ENCODE results near the gene TYW1. TPM values are rescaled to one million over a fixed set of nuclear protein-coding genes. Genes with fewer than 3 reads are reported as not detected.
"Not testable (repeated sequence)": the region's sequence is repeated elsewhere in the genome, so short reads cannot be mapped to it uniquely, and the experiment has no call there.

TYW1 gene
- total RNA-seq, 1 experiment from 2014 or later, result 13.4 TPM

- DNase-seq; H3K9me3 ChIP-seq (ENCODE audit: insufficient read depth, low read depth); H3K4me3 ChIP-seq; CTCF ChIA-PET; intact Hi-C loops (cut with micrococcal nuclease; ENCODE audit: unreplicated experiment); H3K27ac ChIP-seq; H4K20me1 ChIP-seq (ENCODE audit: insufficient read depth); H3F3A ChIP-seq (ENCODE audit: insufficient read depth, low read depth); POLR2A ChIA-PET (ENCODE audit: unreplicated experiment); H3K9me2 ChIP-seq (ENCODE audit: insufficient read depth); H3K79me2 ChIP-seq (ENCODE audit: low read depth); H3K36me3 ChIP-seq (ENCODE audit: low read depth); H3K4me2 ChIP-seq; H3K4me1 ChIP-seq (replicated peaks; ENCODE audit: insufficient read depth); H2AFZ ChIP-seq; H3K27me3 ChIP-seq (ENCODE audit: insufficient read depth, low read depth); BruUV-seq (replicated peaks): not testable (repeated sequence)
Observed at GRCh38 chr7:67189160-67189559, 192.5 kb downstream of the TYW1 start.

DNA sequence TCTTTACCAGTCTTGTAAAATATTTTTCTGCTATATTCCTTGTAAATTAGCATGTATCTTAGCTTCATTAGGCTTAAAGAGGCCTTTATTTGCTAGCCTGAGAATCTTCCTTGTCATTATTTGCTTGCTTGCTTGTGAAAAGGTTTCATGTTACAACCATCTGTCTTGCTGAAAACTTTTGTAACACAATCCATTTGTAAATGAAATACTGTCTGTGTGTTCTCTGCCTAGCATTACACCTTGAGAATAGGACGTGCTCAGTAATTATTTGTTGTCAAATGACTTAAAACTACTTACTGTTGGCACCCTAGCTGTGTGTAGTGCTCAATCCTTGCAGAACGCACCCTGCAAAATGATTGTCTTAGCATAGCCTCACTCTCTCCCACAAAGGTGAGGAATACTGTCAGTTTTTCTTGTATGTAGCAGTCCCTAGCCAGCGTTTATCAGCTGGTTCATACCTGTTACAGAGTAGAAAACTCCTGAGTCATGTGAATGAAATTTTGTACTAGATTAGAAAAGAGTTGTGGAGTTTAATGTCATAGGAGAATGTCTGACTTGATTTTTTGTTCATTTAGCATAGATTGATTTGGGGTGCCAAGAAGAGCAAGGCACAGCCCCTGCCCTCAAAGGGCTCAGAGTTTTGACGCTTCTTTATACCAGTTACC, 193.3 kb downstream of the TYW1 start:
- intact Hi-C loops (cut with micrococcal nuclease; ENCODE audit: unreplicated experiment); H3F3A ChIP-seq (ENCODE audit: insufficient read depth, low read depth); H3K4me1 ChIP-seq (replicated peaks; ENCODE audit: insufficient read depth); POLR2A ChIA-PET (ENCODE audit: unreplicated experiment); H3K27me3 ChIP-seq (ENCODE audit: insufficient read depth, low read depth); H3K4me3 ChIP-seq; H3K9me2 ChIP-seq (ENCODE audit: insufficient read depth); H3K4me2 ChIP-seq; DNase-seq; H3K36me3 ChIP-seq (ENCODE audit: low read depth); H3K27ac ChIP-seq; H3K79me2 ChIP-seq (ENCODE audit: low read depth); H3K9me3 ChIP-seq (ENCODE audit: insufficient read depth, low read depth); H2AFZ ChIP-seq; H4K20me1 ChIP-seq (ENCODE audit: insufficient read depth); BruUV-seq (replicated peaks); CTCF ChIA-PET: not testable (repeated sequence)

GRCh38 chr7:67191002-67191720, 194.5 kb downstream of the TYW1 start:
- DNase-seq; H3K36me3 ChIP-seq (ENCODE audit: low read depth); CTCF ChIA-PET; H3K27me3 ChIP-seq (ENCODE audit: insufficient read depth, low read depth); H3K4me3 ChIP-seq; H3K4me2 ChIP-seq; H3K9me2 ChIP-seq (ENCODE audit: insufficient read depth); H3K4me1 ChIP-seq (replicated peaks; ENCODE audit: insufficient read depth); intact Hi-C loops (cut with micrococcal nuclease; ENCODE audit: unreplicated experiment); H3K27ac ChIP-seq; H4K20me1 ChIP-seq (ENCODE audit: insufficient read depth); H3K9me3 ChIP-seq (ENCODE audit: insufficient read depth, low read depth); H2AFZ ChIP-seq; H3F3A ChIP-seq (ENCODE audit: insufficient read depth, low read depth); H3K79me2 ChIP-seq (ENCODE audit: low read depth); BruUV-seq (replicated peaks); POLR2A ChIA-PET (ENCODE audit: unreplicated experiment): not testable (repeated sequence)

- H3K27me3 ChIP-seq (ENCODE audit: insufficient read depth, low read depth); CTCF ChIA-PET; H3K27ac ChIP-seq; H3K9me3 ChIP-seq (ENCODE audit: insufficient read depth, low read depth); BruUV-seq (replicated peaks); H3K4me2 ChIP-seq; intact Hi-C loops (cut with micrococcal nuclease; ENCODE audit: unreplicated experiment); H2AFZ ChIP-seq; POLR2A ChIA-PET (ENCODE audit: unreplicated experiment); H3K36me3 ChIP-seq (ENCODE audit: low read depth); H3F3A ChIP-seq (ENCODE audit: insufficient read depth, low read depth); H4K20me1 ChIP-seq (ENCODE audit: insufficient read depth); H3K4me3 ChIP-seq; DNase-seq; H3K9me2 ChIP-seq (ENCODE audit: insufficient read depth); H3K79me2 ChIP-seq (ENCODE audit: low read depth); H3K4me1 ChIP-seq (replicated peaks; ENCODE audit: insufficient read depth): not testable (repeated sequence)
Observed at GRCh38 chr7:67192123-67192702, 195.6 kb downstream of the TYW1 start.

DNA sequence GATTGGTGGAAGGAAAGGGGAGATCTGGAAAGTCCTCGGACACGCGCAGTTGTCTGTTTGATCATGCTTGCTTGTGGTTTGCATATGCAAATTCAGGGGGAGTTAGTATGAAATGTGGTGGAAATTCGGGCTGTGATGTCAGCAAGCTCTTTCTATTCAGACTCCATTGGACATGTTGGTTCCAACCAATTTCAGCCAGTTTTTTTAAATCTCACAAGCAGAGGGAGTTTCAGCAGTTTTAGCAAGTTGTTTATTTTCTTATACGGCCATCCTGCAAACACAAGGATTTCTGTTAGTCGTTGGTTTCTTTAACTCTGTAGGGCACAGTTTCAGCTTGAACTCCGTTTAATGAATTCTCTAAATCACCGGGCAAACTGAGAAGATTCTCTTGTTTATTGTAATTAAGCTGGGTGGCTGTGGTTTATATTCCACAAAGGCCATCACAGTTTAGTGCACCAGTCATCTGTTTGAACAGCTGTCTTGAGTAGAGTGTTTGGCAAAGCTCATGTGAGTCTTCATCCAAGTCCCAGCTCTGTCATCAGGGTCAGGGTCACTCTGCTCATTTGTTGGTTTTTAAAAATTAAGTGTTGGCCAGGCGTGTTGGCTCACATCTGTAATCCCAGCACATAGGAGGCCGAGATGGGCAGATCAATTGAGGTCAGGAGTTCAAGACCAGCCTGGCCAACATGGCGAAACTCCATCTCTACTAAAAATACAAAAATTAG, 196.4 kb downstream of the TYW1 start:
- H3K27ac ChIP-seq; H3K36me3 ChIP-seq (ENCODE audit: low read depth); H3K4me2 ChIP-seq; POLR2A ChIA-PET (ENCODE audit: unreplicated experiment); H3F3A ChIP-seq (ENCODE audit: insufficient read depth, low read depth); H3K4me1 ChIP-seq (replicated peaks; ENCODE audit: insufficient read depth); H4K20me1 ChIP-seq (ENCODE audit: insufficient read depth); H3K79me2 ChIP-seq (ENCODE audit: low read depth); CTCF ChIA-PET; DNase-seq; H2AFZ ChIP-seq; H3K4me3 ChIP-seq; H3K9me3 ChIP-seq (ENCODE audit: insufficient read depth, low read depth); intact Hi-C loops (cut with micrococcal nuclease; ENCODE audit: unreplicated experiment); BruUV-seq (replicated peaks); H3K9me2 ChIP-seq (ENCODE audit: insufficient read depth); H3K27me3 ChIP-seq (ENCODE audit: insufficient read depth, low read depth): not testable (repeated sequence)

GRCh38 chr7:67196176-67196575, 199.5 kb downstream of the TYW1 start:
- H3K4me1 ChIP-seq (replicated peaks; ENCODE audit: insufficient read depth); H4K20me1 ChIP-seq (ENCODE audit: insufficient read depth); CTCF ChIA-PET; H3K79me2 ChIP-seq (ENCODE audit: low read depth); H3K4me2 ChIP-seq; H3K9me2 ChIP-seq (ENCODE audit: insufficient read depth); BruUV-seq (replicated peaks); DNase-seq; intact Hi-C loops (cut with micrococcal nuclease; ENCODE audit: unreplicated experiment); POLR2A ChIA-PET (ENCODE audit: unreplicated experiment); H3K9me3 ChIP-seq (ENCODE audit: insufficient read depth, low read depth); H3K36me3 ChIP-seq (ENCODE audit: low read depth); H3K4me3 ChIP-seq; H2AFZ ChIP-seq; H3F3A ChIP-seq (ENCODE audit: insufficient read depth, low read depth); H3K27ac ChIP-seq; H3K27me3 ChIP-seq (ENCODE audit: insufficient read depth, low read depth): not testable (repeated sequence)

- CTCF ChIA-PET; POLR2A ChIA-PET (ENCODE audit: unreplicated experiment); H3K79me2 ChIP-seq (ENCODE audit: low read depth): not testable (repeated sequence)
Observed at GRCh38 chr7:67198865-67199526, 202.4 kb downstream of the TYW1 start.

More at GRCh38 chr7:67198865-67199526, 202.4 kb downstream of the TYW1 start:
- H3K36me3 ChIP-seq (ENCODE audit: low read depth); H2AFZ ChIP-seq; H4K20me1 ChIP-seq (ENCODE audit: insufficient read depth); H3K4me3 ChIP-seq; DNase-seq; intact Hi-C loops (cut with micrococcal nuclease; ENCODE audit: unreplicated experiment); H3F3A ChIP-seq (ENCODE audit: insufficient read depth, low read depth); H3K4me1 ChIP-seq (replicated peaks; ENCODE audit: insufficient read depth); H3K27ac ChIP-seq; H3K9me3 ChIP-seq (ENCODE audit: insufficient read depth, low read depth); H3K4me2 ChIP-seq; H3K9me2 ChIP-seq (ENCODE audit: insufficient read depth); BruUV-seq (replicated peaks); H3K27me3 ChIP-seq (ENCODE audit: insufficient read depth, low read depth): not testable (repeated sequence)
